Measurements from ENCODE around the gene RAD51D.

The RAD51D gene

GRCh38 chr17:35119370-35120165, at the start of gene RAD51D:
Gene RAD51D (minus strand): TSS chr17:35119860. CDS start chr17:35119613, 247 bp downstream.
- Histone ChIP-seq H3K36me3 (ENCODE audit: insufficient read depth, insufficient read length, low read length) (peaks cover 21% of the 10 kb centered on the region), H3K4me1 (ENCODE audit: insufficient read depth, insufficient read length) (peaks cover 6% of the 10 kb centered on the region), H3K9me3 (ENCODE audit: insufficient read depth, low read length) (no peaks in the 10 kb centered on the region), H3K9ac (ENCODE audit: insufficient read length, low read depth) (peak within 1 kb of the TSS; percentile 80), H3K4me3 (ENCODE audit: insufficient read length, low read depth) (peak within 1 kb of the TSS; percentile 71), H3K27me3 (ENCODE audit: insufficient read depth, insufficient read length) (peaks cover 16% of the 10 kb centered on the region)
- TF ChIP-seq YY1 (IDR thresholded peaks at IDR 0.05; ENCODE audit: insufficient read depth, insufficient read length): no peak
- no peak for TF ChIP-seq ZNF274 (IDR thresholded peaks at IDR 0.05; ENCODE audit: low read depth, low read length)
- TF ChIP-seq SUZ12 (IDR thresholded peaks at IDR 0.05; ENCODE audit: extremely low read depth, insufficient read depth, insufficient read length): no peak
- peak; percentile 38 for DNase-seq (ENCODE audit: low read depth, low spot score)

- no peaks in the 10 kb centered on the region for H3K27me3 ChIP-seq (ENCODE audit: insufficient read depth, insufficient read length)
Measured at GRCh38 chr17:35167666-35168065, 48.0 kb upstream of the RAD51D start.

DNA sequence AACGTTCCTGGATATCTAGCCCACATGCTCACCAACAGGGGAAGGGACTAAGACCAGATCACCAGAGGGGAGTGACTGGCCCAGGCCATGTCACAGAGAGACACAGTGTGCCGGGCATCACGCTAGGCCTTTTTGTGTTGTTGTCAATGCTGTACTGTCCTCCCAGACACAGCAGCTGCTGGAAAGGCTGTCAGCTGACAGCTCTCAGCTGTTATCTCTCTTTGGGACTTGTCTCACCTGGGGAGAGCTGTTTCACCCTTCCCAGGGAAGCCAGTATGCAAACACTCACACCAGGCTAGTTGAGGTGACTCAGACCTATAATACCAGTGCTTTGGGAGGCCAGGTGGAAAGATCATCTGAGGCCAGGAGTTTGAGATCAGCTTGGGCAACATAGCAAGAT, 47.4 kb upstream of the RAD51D start:
- H3K36me3 ChIP-seq (ENCODE audit: insufficient read depth, insufficient read length, low read length): no peaks in the 10 kb centered on the region
- TF ChIP-seq YY1 (IDR thresholded peaks at IDR 0.05; ENCODE audit: insufficient read depth, insufficient read length) (no peak), SUZ12 (IDR thresholded peaks at IDR 0.05; ENCODE audit: extremely low read depth, insufficient read depth, insufficient read length) (no peak), ZNF274 (IDR thresholded peaks at IDR 0.05; ENCODE audit: low read depth, low read length) (no peak)
- no peak overlapping the region for H3K4me3 ChIP-seq (ENCODE audit: insufficient read length, low read depth)
- H3K9me3 ChIP-seq (ENCODE audit: insufficient read depth, low read length): no peaks in the 10 kb centered on the region
- H3K4me1 ChIP-seq (ENCODE audit: insufficient read depth, insufficient read length): no peaks in the 10 kb centered on the region
- no peak overlapping the region for H3K9ac ChIP-seq (ENCODE audit: insufficient read length, low read depth)
- no peaks in the 10 kb centered on the region for H3K27me3 ChIP-seq (ENCODE audit: insufficient read depth, insufficient read length)
- DNase-seq (ENCODE audit: low read depth, low spot score): no peak

More at GRCh38 chr17:35167666-35168065, 48.0 kb upstream of the RAD51D start:
- Histone ChIP-seq H3K4me1 (ENCODE audit: insufficient read depth, insufficient read length) (no peaks in the 10 kb centered on the region), H3K9me3 (ENCODE audit: insufficient read depth, low read length) (no peaks in the 10 kb centered on the region), H3K36me3 (ENCODE audit: insufficient read depth, insufficient read length, low read length) (no peaks in the 10 kb centered on the region), H3K9ac (ENCODE audit: insufficient read length, low read depth) (no peak overlapping the region), H3K4me3 (ENCODE audit: insufficient read length, low read depth) (no peak overlapping the region)
- TF ChIP-seq SUZ12 (IDR thresholded peaks at IDR 0.05; ENCODE audit: extremely low read depth, insufficient read depth, insufficient read length) (no peak), ZNF274 (IDR thresholded peaks at IDR 0.05; ENCODE audit: low read depth, low read length) (no peak), YY1 (IDR thresholded peaks at IDR 0.05; ENCODE audit: insufficient read depth, insufficient read length) (no peak)
- DNase-seq (ENCODE audit: low read depth, low spot score): no peak

DNA sequence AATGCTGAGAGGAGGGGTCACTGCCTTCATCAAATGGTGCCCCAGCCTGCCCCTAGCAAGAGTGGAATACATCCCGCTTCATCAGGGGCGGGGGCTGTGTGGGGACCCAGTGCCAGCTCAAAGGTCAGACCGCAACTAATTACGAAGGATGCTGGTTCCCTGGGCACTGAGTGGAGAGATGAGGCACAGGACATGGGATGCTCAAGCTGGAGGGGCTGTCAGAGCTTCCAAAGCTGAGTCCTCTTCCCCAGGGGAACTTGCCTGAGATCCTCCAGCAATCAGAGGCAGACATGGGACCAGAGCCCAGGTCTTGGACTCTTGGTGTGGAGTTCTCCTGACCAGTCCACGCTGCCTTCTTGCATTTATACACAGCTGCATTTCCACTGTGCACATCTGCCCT, 46.9 kb upstream of the RAD51D start:
- H3K27me3 ChIP-seq (ENCODE audit: insufficient read depth, insufficient read length): no peaks in the 10 kb centered on the region
- no peaks in the 10 kb centered on the region for H3K36me3 ChIP-seq (ENCODE audit: insufficient read depth, insufficient read length, low read length)
- H3K4me3 ChIP-seq (ENCODE audit: insufficient read length, low read depth): no peak overlapping the region
- no peak for TF ChIP-seq SUZ12 (IDR thresholded peaks at IDR 0.05; ENCODE audit: extremely low read depth, insufficient read depth, insufficient read length)
- TF ChIP-seq ZNF274 (IDR thresholded peaks at IDR 0.05; ENCODE audit: low read depth, low read length): no peak
- TF ChIP-seq YY1 (IDR thresholded peaks at IDR 0.05; ENCODE audit: insufficient read depth, insufficient read length): no peak
- H3K9me3 ChIP-seq (ENCODE audit: insufficient read depth, low read length): no peaks in the 10 kb centered on the region
- no peaks in the 10 kb centered on the region for H3K4me1 ChIP-seq (ENCODE audit: insufficient read depth, insufficient read length)
- H3K9ac ChIP-seq (ENCODE audit: insufficient read length, low read depth): no peak overlapping the region
- no peak for DNase-seq (ENCODE audit: low read depth, low spot score)

GRCh38 chr17:35164716-35165115, 45.1 kb upstream of the RAD51D start:
- TF ChIP-seq ZNF274 (IDR thresholded peaks at IDR 0.05; ENCODE audit: low read depth, low read length) (no peak), YY1 (IDR thresholded peaks at IDR 0.05; ENCODE audit: insufficient read depth, insufficient read length) (no peak), SUZ12 (IDR thresholded peaks at IDR 0.05; ENCODE audit: extremely low read depth, insufficient read depth, insufficient read length) (no peak)
- Histone ChIP-seq H3K4me1 (ENCODE audit: insufficient read depth, insufficient read length) (no peaks in the 10 kb centered on the region), H3K4me3 (ENCODE audit: insufficient read length, low read depth) (no peak overlapping the region), H3K27me3 (ENCODE audit: insufficient read depth, insufficient read length) (no peaks in the 10 kb centered on the region), H3K9me3 (ENCODE audit: insufficient read depth, low read length) (no peaks in the 10 kb centered on the region), H3K9ac (ENCODE audit: insufficient read length, low read depth) (no peak overlapping the region), H3K36me3 (ENCODE audit: insufficient read depth, insufficient read length, low read length) (no peaks in the 10 kb centered on the region)
- no peak for DNase-seq (ENCODE audit: low read depth, low spot score)

DNA sequence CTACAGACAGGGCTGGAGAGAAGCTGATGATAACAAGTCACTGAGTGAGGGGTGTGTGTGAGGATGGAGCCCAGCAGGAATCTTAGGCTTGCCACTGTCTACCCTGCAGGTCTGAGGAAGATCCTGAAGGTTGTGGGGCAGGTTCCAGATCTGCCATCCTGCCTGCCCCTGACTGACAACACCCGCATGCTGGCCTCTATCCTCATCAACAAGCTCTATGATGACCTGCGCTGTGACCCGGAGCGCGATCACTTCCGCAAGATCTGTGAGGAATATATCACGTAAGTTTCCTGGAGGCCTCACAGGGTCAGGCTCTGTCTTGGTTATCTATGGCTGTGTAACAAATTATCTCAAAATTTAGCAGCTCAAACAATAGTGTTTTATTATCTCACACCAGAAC, 44.2 kb upstream of the RAD51D start:
- Histone ChIP-seq H3K36me3 (ENCODE audit: insufficient read depth, insufficient read length, low read length) (no peaks in the 10 kb centered on the region), H3K9ac (ENCODE audit: insufficient read length, low read depth) (no peak overlapping the region), H3K9me3 (ENCODE audit: insufficient read depth, low read length) (no peaks in the 10 kb centered on the region), H3K4me1 (ENCODE audit: insufficient read depth, insufficient read length) (no peaks in the 10 kb centered on the region), H3K4me3 (ENCODE audit: insufficient read length, low read depth) (no peak overlapping the region), H3K27me3 (ENCODE audit: insufficient read depth, insufficient read length) (no peaks in the 10 kb centered on the region)
- no peak for TF ChIP-seq ZNF274 (IDR thresholded peaks at IDR 0.05; ENCODE audit: low read depth, low read length)
- no peak for TF ChIP-seq SUZ12 (IDR thresholded peaks at IDR 0.05; ENCODE audit: extremely low read depth, insufficient read depth, insufficient read length)
- no peak for TF ChIP-seq YY1 (IDR thresholded peaks at IDR 0.05; ENCODE audit: insufficient read depth, insufficient read length)
- no peak for DNase-seq (ENCODE audit: low read depth, low spot score)

- Histone ChIP-seq H3K36me3 (ENCODE audit: insufficient read depth, insufficient read length, low read length) (no peaks in the 10 kb centered on the region), H3K9me3 (ENCODE audit: insufficient read depth, low read length) (no peaks in the 10 kb centered on the region), H3K4me3 (ENCODE audit: insufficient read length, low read depth) (no peak overlapping the region), H3K9ac (ENCODE audit: insufficient read length, low read depth) (no peak overlapping the region), H3K4me1 (ENCODE audit: insufficient read depth, insufficient read length) (peaks cover 2% of the 10 kb centered on the region), H3K27me3 (ENCODE audit: insufficient read depth, insufficient read length) (no peaks in the 10 kb centered on the region)
- TF ChIP-seq YY1 (IDR thresholded peaks at IDR 0.05; ENCODE audit: insufficient read depth, insufficient read length) (no peak), ZNF274 (IDR thresholded peaks at IDR 0.05; ENCODE audit: low read depth, low read length) (no peak), SUZ12 (IDR thresholded peaks at IDR 0.05; ENCODE audit: extremely low read depth, insufficient read depth, insufficient read length) (no peak)
- DNase-seq (ENCODE audit: low read depth, low spot score): no peak
Measured at GRCh38 chr17:35162755-35163154, 43.1 kb upstream of the RAD51D start.
